Stimulated activated CD4-positive, alpha-beta T cell treated with anti-CD3 and anti-CD28 coated beads, Interleukin-12 subunit alpha, Interleukin-12 subunit beta, amount 100 ng/mL, for 4 hours (primary cell): ENCODE results near the gene KIF1C.

Experiments used
- DNase-seq: peaks from one replicate; pipeline ENCODE4 v3.0.0-alpha.2; 2020

KIF1C gene

GRCh38 chr17:4969047-4969550 lies 28.7 kb upstream of the KIF1C start:
- DNase-seq: peak; percentile 35

- peak; percentile 28 for DNase-seq
These were observed 28.1 kb upstream of the KIF1C start for GRCh38 chr17:4969551-4970173.

DNA sequence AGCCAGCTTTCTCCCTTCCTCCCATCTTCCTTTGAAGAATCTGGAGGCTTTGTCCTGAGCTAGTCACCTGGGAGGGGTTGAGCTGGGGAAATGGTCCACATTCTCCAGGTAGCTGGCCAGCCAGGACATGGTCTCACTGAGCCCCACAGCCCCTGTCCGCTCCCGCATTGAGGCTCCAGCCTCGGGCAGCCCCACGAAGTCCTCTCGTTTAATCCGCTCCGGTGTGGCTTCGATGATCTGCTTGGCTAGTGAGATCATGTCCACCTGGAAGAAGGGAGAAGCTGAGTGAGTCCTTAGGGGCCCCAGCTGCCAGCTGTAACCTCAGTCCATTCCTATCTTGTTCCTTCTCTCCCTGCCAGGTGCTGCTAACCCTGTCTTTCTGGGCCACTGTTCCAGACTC lies 27.5 kb upstream of the KIF1C start:
- DNase-seq: no peak

- DNase-seq: no peak
These were observed 25.9 kb upstream of the KIF1C start for GRCh38 chr17:4971826-4972225.

GRCh38 chr17:4972322-4972721 lies 25.4 kb upstream of the KIF1C start:
- DNase-seq: no peak

GRCh38 chr17:4972752-4973151 lies 25.0 kb upstream of the KIF1C start:
- DNase-seq: no peak

DNA sequence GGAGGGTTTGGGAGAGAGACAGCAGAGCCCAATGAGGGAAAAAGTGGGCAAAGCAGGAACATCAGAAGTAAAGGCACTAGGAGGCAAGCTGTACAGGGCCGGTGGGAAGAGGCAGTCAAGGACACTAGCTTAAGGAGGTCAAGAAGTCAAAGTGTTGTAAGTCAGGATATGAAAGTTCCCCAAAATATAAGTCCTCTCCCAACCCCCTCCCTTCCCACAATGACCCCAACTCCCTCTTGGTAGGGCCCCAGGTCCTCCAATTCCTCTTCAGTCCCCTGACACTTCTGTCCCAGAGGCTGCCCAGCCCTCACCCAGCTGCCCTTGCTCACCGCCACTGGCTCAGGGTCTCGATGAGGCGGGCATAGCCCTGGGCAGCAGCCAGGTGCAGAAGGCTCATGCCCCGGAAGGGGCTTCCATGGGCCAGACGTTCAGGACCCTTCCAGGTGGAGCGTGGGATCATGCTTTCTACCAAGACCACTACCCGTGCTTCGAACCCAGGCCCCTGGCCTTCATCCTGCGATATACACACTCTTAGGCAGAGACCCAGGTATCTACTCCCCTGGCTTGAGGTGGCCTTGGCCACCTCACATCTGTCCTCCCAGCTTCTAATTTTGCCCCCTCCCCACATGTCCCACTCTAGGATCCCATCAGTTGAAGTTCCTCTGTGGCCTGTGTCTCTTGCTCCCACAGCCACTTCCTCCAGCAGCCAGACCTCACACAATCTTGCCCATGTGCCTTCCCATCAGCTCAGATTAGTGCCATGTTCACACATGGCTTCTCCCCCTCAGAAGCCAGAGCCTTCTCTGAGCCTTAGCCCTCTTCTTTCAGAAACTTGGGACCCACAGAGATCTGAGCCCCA lies 24.3 kb upstream of the KIF1C start:
- no peak for DNase-seq

- DNase-seq: no peak
These were observed 23.6 kb upstream of the KIF1C start for GRCh38 chr17:4974115-4974670.

- no peak for DNase-seq
These were observed 19.0 kb upstream of the KIF1C start for GRCh38 chr17:4978726-4979125.

- DNase-seq: no peak
These were observed 17.0 kb upstream of the KIF1C start for GRCh38 chr17:4980644-4981216.

DNA sequence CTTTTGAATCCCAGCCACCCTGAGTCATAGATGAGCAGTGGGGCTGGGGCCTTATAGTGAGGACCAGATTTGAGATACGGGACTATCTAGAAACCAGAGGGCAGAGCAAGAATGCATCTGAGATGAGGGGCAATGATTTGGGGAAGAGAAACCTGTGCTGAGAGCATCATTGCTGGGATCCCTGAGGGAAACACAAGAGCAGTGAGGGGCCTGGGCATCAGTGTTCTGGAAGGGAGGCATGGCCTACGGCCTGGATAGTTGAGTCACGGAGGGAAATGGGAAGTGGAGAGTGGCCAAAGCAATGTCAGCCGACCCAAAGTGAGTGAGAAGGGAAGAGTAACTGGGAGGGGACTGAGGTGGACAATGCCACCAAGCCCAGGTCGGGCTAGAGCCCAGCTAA lies 15.4 kb upstream of the KIF1C start:
- DNase-seq: no peak

GRCh38 chr17:4986403-4986802 lies 11.3 kb upstream of the KIF1C start:
- DNase-seq: no peak

- peak; percentile 91 for DNase-seq
These were observed 10.6 kb upstream of the KIF1C start, which contains the start of gene CAMTA2 for GRCh38 chr17:4986951-4987766. TSS of gene CAMTA2 (minus strand) at chr17:4987675. CDS start at chr17:4986222, 1,453 bp downstream.

- no peak for DNase-seq
These were observed 9.8 kb upstream of the KIF1C start for GRCh38 chr17:4987767-4988567.

DNA sequence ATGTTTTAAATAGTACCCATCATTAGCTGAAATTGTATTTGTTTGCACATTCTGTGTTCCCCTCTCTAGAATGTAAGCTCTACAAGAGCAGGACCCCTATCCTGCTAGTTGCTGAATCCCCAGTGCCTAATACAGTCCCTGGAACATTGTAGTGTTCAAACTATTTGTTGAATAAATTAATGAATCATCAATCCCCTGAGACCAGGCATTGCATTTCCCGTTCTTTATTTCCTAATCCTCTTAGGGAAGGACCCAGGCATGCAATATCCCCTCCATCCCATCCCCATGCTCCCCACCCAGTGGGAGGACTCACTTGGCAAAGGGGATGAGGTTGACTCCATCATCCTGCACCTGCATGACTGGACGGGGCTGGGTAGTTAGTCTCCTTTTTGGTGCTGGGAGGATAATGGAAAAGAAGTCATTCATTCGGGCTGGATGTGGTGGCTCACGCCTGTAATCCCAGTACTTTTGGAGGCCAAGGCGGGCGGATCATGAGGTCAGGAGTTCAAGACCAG lies 3.6 kb upstream of the KIF1C start:
- no peak for DNase-seq

- no peak for DNase-seq
These were observed 429 bp downstream of the KIF1C start for GRCh38 chr17:4998027-4998731.

DNA sequence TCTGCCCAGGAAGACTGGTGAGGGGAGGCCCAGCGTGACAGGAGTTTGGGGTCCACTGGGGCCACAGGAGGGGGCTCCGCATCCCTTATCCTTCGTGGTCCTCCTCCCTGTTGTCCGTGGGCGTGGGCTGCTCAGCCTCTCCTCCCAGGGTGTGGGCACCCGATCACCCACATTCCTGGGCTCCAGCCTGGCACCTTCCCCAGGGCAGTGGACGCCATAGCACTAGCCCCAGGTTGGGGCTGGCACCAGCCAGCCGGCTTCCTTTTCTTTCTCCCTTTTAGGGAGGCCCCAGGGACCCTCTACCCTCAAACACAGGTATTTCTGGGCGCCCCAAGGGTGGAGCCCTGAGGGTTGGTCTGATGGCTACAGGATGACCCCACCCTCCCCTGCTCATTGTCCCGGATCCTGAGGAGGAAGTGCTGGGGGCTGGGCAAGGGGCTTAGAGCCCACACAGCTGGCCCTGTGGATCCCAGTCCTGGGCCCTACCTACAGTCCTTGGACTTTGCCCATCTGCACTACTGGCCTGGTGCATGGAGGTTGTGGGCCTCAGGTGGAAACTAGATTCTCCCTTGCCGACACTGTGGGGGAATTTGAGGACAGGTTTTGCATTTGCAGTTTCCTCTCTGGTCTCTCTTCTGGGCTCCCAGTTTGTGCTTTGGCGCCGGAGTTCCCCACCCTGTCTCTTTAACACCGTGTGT lies 1.1 kb downstream of the KIF1C start:
- DNase-seq: no peak

DNA sequence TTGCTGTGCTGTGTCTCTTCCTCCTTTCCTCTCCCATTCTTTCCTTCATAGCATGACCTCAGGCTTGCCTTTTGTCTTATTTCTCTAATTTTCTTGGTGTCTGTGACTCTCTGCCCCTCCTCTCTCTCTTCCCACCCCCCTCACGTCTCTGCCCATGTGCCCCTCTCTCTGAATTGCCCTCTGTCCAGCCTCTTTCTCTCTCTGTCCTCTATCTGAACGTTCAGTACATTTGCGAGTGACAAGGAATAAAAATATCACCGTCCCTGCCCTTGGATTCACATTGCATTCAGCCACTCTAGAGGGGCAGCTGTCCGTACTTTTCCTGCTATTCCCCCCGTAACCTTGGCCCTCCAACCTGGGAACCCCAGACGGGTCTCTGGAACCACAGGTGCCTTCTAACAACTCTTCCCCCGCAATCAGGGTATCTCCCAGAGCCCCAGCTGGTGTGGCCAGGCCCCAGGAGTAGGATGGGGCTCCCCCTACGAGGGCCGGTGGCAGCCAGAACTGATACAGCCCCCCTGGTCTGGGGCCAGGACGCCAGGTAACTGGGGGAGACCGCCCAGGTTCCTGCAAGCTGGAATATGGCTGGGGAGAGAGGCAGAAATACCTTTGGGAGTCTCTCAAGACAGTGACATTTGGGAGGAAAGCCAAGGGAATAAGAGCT lies 1.8 kb downstream of the KIF1C start:
- no peak for DNase-seq

DNA sequence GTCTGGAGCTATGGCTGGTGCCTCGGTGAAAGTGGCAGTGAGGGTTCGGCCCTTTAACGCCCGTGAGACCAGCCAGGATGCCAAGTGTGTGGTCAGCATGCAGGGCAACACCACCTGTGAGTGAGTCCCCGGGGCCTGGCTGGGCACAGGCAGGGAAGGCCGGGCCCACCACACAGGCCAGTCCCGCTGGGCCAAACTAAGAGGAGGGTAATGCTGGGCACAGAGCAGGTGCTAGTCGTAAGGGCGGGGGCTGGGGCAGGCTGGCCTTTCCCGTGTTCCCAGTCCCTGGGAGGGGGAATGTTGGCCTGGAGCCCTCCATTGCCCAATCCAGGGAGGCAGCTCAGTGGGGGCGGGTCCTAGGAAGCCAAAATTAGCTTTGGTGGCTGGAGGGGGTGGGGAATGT lies 2.5 kb downstream of the KIF1C start:
- DNase-seq: no peak
